GM21447 (cell line): ENCODE data around the gene ACTL10.
"Not testable (repeated sequence)": the region's sequence is repeated elsewhere in the genome, so short reads cannot be mapped to it uniquely, and the experiment has no call there.

Experiments used
- ATAC-seq: cut with Tn5 transposase; IDR thresholded peaks from one replicate; pipeline ENCODE4 v1.9.1; 2021; ENCODE audit not compliant: unreplicated experiment

Gene ACTL10

GRCh38 chr20:33693741-33694638 is 27.2 kb downstream of the ACTL10 start:
- ATAC-seq = no peak

GRCh38 chr20:33694639-33695012 is 27.9 kb downstream of the ACTL10 start:
- no peak for ATAC-seq

GRCh38 chr20:33696448-33696847 is 29.7 kb downstream of the ACTL10 start:
- ATAC-seq = no peak

GRCh38 chr20:33697129-33697528 is 30.4 kb downstream of the ACTL10 start:
- ATAC-seq = no peak

- not testable (repeated sequence) for ATAC-seq
Observed at GRCh38 chr20:33698966-33699365, 32.2 kb downstream of the ACTL10 start.

GRCh38 chr20:33700696-33701441 is 34.1 kb downstream of the ACTL10 start:
- not testable (repeated sequence) for ATAC-seq

GRCh38 chr20:33701629-33702450 is 35.1 kb downstream of the ACTL10 start:
- ATAC-seq = no peak

GRCh38 chr20:33702861-33703260 is 36.1 kb downstream of the ACTL10 start:
- ATAC-seq = no peak

- ATAC-seq = no peak
Observed at GRCh38 chr20:33703498-33704137, 36.9 kb downstream of the ACTL10 start.

- no peak for ATAC-seq
Observed at GRCh38 chr20:33704197-33704924, 37.6 kb downstream of the ACTL10 start.

GRCh38 chr20:33707668-33708067 is 40.9 kb downstream of the ACTL10 start:
- ATAC-seq = no peak

- no peak for ATAC-seq
Observed at GRCh38 chr20:33709398-33709797, 42.7 kb downstream of the ACTL10 start.

- ATAC-seq = no peak
Observed at GRCh38 chr20:33709905-33710541, 43.3 kb downstream of the ACTL10 start.

GRCh38 chr20:33710681-33711445 is 44.1 kb downstream of the ACTL10 start:
- no peak for ATAC-seq

GRCh38 chr20:33711446-33711738 is 44.6 kb downstream of the ACTL10 start:
- no peak for ATAC-seq

GRCh38 chr20:33713865-33714367 is 47.2 kb downstream of the ACTL10 start:
- no peak for ATAC-seq

- no peak for ATAC-seq
Observed at GRCh38 chr20:33716498-33716897, 49.8 kb downstream of the ACTL10 start.
